HG03469 (cell line): ENCODE results near the gene ADAMTSL5.
"Not testable (repeated sequence)": the region's sequence is repeated elsewhere in the genome, so short reads cannot be mapped to it uniquely, and the experiment has no call there.

Experiments
- ATAC-seq: cut with Tn5 transposase; IDR thresholded peaks from one replicate; pipeline ENCODE4 v1.9.1; 2021; ENCODE audit warnings: mild to moderate bottlenecking, moderate library complexity, moderate number of reproducible peaks; ENCODE audit not compliant: unreplicated experiment

The ADAMTSL5 gene

GRCh38 chr19:1531587-1531986, 18.8 kb upstream of the ADAMTSL5 start:
- ATAC-seq: no peak

DNA sequence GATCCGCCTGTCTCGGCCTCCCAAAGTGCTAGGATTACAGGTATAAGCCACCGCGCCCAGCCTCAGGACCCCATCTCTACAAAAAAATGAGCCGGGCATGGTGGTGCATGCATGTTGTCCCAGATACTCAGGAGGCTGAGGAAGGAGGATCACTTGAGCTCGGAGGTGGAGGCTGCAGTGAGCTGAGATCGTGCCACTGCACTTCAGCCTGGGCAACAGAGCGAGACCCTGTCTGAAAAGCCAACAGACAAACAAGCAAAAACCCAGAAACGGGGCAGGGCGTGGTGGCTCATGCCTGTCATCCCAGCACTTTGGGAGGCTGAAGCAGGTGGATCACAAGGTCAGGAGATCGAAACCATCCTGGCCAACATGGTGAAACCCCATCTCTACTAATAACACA, 18.0 kb upstream of the ADAMTSL5 start:
- ATAC-seq: not testable (repeated sequence)

DNA sequence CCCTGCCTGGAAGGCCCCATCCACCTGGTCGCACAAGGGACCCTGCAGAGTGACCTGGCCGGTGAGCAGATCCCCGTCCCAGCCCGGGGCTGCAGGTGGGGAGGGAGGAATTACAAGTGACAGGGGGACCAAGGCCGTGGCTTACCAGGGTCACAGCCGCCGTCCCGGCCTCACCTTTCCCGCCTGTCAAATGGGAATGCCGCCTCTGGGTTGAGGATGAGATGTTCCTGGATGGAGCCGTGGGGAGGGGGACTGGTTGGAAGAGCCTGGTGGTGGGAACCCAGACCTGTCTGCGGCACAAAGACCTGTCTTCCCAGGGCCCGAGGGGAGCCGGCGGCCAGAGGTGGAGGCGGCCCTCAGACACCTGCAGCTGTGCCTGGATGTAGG, 16.6 kb upstream of the ADAMTSL5 start:
- ATAC-seq: no peak

DNA sequence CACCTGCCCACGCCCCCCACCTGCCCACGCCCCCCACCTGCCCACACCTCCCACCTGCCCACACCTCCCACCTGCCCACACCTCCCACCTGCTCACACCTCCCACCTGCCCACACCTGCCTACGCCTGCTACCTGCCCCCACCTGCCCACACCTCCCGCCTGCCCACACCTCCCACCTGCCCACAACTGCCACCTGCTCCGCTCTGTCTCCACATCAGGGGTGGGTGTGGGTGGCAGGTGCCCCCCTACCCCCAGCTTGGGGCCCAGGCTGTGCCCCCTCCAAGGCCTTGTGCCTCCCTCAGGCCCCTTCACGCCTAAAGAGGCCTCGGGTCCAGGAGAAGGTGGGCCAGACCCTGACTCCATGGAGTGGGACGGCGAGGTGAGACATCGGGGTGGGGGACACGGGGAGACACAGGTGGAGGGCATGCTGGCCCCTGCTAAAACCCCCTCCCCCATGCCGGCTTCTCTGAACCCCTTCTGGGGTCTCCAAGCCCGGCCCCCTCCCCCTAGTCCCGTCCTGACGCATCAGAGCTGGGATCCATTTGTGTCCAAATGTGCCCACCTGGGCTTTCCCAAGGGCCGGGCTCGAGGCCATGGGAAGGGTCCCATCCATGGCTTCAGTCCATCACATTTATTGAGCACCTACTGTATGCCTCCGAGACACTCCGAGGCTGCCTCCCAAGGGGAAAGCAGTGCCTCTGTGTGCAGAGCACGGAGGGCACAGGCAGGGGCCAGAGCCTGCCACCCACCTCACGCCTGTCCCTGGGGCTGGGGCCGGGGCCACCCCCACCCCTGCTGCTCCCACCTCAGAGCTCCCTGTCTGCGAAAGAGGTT, 16.0 kb upstream of the ADAMTSL5 start:
- ATAC-seq: no peak

GRCh38 chr19:1527650-1528309, 15.0 kb upstream of the ADAMTSL5 start:
- ATAC-seq: no peak

- no peak for ATAC-seq
These were observed 14.3 kb upstream of the ADAMTSL5 start for GRCh38 chr19:1526979-1527649.

GRCh38 chr19:1526066-1526778, 13.4 kb upstream of the ADAMTSL5 start:
- no peak for ATAC-seq

DNA sequence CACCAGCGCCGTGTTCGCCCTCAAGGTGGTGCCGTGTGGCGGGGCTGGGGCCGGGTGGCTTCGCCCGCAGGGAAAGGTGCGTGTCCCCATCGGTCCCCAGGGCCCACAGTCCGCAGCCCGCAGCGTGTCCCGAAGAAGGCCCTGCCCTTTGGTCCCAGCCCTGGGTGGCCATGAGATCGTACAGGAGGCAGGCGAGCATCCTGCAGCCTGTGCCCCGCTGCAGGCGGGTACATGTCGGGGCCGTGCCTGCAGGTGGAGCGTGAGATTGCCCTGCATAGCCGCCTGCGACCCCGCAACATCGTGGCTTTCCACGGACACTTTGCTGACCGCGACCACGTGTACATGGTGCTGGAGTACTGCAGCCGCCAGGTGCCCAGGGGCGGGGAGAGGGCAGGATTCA, 12.5 kb upstream of the ADAMTSL5 start:
- no peak for ATAC-seq

GRCh38 chr19:1524972-1525325, 12.1 kb upstream of the ADAMTSL5 start:
- no peak for ATAC-seq

DNA sequence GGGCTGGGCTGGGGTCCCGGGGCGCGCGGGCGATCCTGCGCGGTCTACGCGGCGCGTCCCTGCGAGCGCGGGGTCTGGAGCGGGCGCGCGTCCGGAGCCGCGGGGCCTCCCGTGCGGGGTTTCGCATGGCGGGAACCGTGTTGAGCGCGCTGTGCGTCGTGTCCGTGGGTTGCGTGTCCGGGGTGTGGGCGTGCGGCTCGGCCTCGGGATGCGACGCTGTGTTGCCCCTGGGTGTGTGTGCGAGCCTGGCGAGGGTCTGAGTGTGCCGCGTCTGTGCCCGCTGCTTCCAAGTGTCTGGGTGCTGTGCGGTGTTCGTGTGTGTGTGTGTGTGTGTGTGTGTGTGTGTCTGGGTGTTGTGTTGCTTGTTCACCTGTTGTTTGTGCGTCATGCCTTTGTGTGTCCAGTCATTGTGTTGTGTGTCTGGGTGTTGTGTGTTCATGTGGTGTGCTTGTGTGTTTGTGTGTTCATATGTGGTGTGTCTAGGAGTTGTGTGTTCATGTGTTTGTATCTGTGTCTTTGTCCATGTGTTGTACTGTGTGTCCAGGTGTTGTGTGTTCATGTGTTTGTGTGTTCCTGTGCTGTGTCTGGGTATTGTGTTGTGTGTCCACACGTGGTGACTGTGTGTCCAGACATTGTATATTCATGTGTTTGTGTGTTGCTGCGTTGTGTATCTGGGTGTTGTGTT, 11.6 kb upstream of the ADAMTSL5 start:
- no peak for ATAC-seq

- ATAC-seq: no peak
These were observed 10.8 kb upstream of the ADAMTSL5 start, which contains the start of gene PLK5 for GRCh38 chr19:1523412-1524286. TSS of gene PLK5 (plus strand) at chr19:1524077. CDS start at chr19:1526997, 2,920 bp downstream.

- no peak for ATAC-seq
These were observed 10.0 kb upstream of the ADAMTSL5 start for GRCh38 chr19:1522838-1523237.

DNA sequence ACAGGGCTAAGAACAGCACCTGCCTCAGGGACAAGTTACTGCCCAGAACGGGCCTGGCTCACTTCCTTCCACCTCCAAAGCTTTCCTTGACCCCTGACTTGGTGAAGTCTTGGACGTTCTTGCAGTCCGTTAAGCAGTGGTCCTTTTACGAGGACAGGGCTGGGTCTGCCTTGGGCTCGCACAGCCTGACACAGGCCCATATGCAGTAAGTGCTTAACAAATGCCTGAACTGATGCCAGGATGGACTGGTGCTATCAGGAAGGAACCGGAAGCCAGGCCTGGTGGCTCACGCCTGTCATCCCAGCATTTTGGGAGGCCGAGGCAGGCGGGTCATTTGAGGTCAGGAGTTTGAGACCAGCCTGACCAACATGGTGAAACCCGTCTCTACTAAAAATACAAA, 9.2 kb upstream of the ADAMTSL5 start:
- ATAC-seq: no peak

- ATAC-seq: no peak
These were observed 8.8 kb upstream of the ADAMTSL5 start for GRCh38 chr19:1521636-1522035.

- ATAC-seq: no peak
These were observed 7.5 kb upstream of the ADAMTSL5 start for GRCh38 chr19:1520203-1520780.

- ATAC-seq: not testable (repeated sequence)
These were observed 7.0 kb upstream of the ADAMTSL5 start for GRCh38 chr19:1519802-1520201.

- no peak for ATAC-seq
These were observed 5.7 kb upstream of the ADAMTSL5 start for GRCh38 chr19:1518471-1518870.

DNA sequence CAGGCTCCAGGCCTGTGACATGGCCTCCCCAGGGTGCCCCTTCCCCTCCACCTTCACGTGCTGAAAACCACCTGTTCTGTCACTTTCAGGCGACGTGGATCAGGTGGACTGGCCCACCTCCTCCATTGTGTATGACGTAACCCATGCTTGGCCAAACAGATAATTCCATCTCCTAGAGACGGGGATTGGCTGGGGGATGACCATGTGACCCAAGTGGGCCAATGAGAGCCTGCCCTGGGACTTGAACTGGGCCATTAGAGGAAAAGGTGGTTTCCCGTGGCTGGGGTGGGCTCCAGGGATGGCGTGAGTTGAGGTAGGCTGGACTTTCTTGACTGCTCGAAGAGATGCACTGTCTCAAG, 3.6 kb upstream of the ADAMTSL5 start:
- no peak for ATAC-seq

- ATAC-seq: no peak
These were observed 2.3 kb upstream of the ADAMTSL5 start for GRCh38 chr19:1514986-1515721.
